Measurements from ENCODE around the gene PEAK3. TPM values are rescaled to one million over a fixed set of nuclear protein-coding genes. Genes with fewer than 3 reads are reported as not detected.

PEAK3 gene
- total and polyA plus RNA-seq, 5 donors, result 0.84 to 3.1 (median 1.5) TPM

- Histone ChIP-seq H3K27ac (ENCODE audit: low read length) (no peak overlapping the region), H3K27me3 (ENCODE audit: control insufficient read depth, insufficient read depth) (no peaks in the 10 kb centered on the region), H3K4me3 (ENCODE audit: low read length) (no peak overlapping the region), H3K9me3 (ENCODE audit: control insufficient read depth, low read length) (no peaks in the 10 kb centered on the region), H3K4me1 (ENCODE audit: control insufficient read depth, insufficient read depth, low read length) (peaks cover 5% of the 10 kb centered on the region)
- intact Hi-C loops (cut with DNase I), result loop anchor here in 1 of 4 donors (5.0 kb wide), 1 partner anchor 88 kb away; the partner anchor contains the start of genes PLEKHJ1 and SF3A2
- DNase-seq, result peak in 1 of 3 donors; percentile 54
- WGBS, result 74% methylated on average over 29 of the region's 29 CpGs
- ATAC-seq, result no peak
Observed at GRCh38 chr19:2325281-2326046, 43.5 kb upstream of the PEAK3 start.

DNA sequence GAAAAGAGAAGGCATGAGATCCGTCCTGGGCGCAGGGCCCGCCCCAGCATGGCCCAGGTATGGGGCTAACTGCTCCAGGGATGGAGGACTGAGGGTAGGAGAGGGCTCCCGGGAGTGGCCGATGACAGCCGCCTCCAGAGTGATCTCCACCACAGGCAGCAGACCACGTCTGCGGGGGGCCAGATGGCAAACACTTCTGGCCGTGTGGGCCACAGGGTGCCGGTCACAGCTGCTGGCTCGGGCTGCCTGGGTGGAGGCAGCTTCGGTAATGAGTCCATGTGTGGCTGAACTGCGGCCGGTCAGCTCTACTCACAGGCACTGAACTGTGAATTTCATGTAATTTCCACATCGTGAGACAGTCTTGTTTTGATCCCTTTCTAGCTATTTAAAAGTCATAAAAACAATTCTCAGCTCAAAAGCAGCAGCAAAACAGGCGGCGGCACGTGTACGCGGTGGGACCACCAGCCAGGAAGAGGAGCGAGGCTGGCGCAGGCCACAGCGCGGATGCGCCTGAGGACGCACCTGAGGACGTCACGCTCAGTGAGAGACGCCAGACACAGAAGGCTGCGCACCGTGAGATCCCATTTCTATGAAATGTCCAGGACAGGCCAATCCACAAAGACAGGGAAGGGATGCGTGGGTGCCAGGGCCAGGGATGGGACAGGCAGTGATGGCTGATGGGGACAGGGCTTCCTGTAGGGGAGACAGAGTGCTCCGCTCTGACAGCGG, 42.4 kb upstream of the PEAK3 start:
- DNase-seq (peak in 1 of 3 donors; percentile 46), ATAC-seq (no peak)
- intact Hi-C loops (cut with DNase I), result no loop called here
- H3K27me3 ChIP-seq (ENCODE audit: control insufficient read depth, insufficient read depth), result no peaks in the 10 kb centered on the region
- no peak overlapping the region for H3K27ac ChIP-seq (ENCODE audit: low read length)
- 86% methylated on average over 34 of the region's 34 CpGs for WGBS
- no peaks in the 10 kb centered on the region for H3K9me3 ChIP-seq (ENCODE audit: control insufficient read depth, low read length)
- no peak overlapping the region for H3K4me3 ChIP-seq (ENCODE audit: low read length)
- peaks cover 3% of the 10 kb centered on the region for H3K4me1 ChIP-seq (ENCODE audit: control insufficient read depth, insufficient read depth, low read length)

DNA sequence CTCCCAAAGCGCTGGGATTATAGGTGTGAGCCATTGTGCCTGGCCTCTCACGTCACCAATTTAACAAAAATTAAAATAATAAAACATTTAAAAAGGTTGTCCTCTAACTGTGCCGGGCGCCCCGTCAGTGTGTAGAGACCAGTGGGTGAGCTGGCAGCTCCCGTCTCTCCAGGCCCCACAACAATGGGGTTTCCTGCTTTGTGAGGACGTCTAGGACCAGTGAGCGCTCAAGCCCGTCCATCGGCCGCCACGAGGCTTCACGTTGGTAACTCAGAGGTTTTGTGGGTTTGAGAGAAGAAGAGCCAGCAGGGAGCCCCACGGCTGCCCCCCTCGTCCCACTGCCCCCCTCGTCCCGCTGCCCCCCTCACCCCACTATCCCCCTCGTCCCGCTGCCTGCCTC, 41.7 kb upstream of the PEAK3 start:
- peak in 1 of 3 donors; percentile 48 for DNase-seq

GRCh38 chr19:2321565-2322283, 39.7 kb upstream of the PEAK3 start:
- no peak overlapping the region for H3K27ac ChIP-seq (ENCODE audit: low read length)
- ATAC-seq (no peak), DNase-seq (no peak)
- 88% methylated on average over 39 of the region's 39 CpGs for WGBS
- H3K9me3 ChIP-seq (ENCODE audit: control insufficient read depth, low read length), result no peaks in the 10 kb centered on the region
- H3K27me3 ChIP-seq (ENCODE audit: control insufficient read depth, insufficient read depth), result no peaks in the 10 kb centered on the region
- no peaks in the 10 kb centered on the region for H3K4me1 ChIP-seq (ENCODE audit: control insufficient read depth, insufficient read depth, low read length)
- no peak overlapping the region for H3K4me3 ChIP-seq (ENCODE audit: low read length)
- intact Hi-C loops (cut with DNase I), result no loop called here

More for the DNA sequence above, 41.7 kb upstream of the PEAK3 start:
- H3K27ac ChIP-seq (ENCODE audit: low read length), result no peak overlapping the region
- intact Hi-C loops (cut with DNase I), result no loop called here
- no peaks in the 10 kb centered on the region for H3K9me3 ChIP-seq (ENCODE audit: control insufficient read depth, low read length)
- no peak overlapping the region for H3K4me3 ChIP-seq (ENCODE audit: low read length)
- peaks cover 3% of the 10 kb centered on the region for H3K4me1 ChIP-seq (ENCODE audit: control insufficient read depth, insufficient read depth, low read length)
- WGBS, result 92% methylated on average over 19 of the region's 19 CpGs
- ATAC-seq, result no peak
- no peaks in the 10 kb centered on the region for H3K27me3 ChIP-seq (ENCODE audit: control insufficient read depth, insufficient read depth)

DNA sequence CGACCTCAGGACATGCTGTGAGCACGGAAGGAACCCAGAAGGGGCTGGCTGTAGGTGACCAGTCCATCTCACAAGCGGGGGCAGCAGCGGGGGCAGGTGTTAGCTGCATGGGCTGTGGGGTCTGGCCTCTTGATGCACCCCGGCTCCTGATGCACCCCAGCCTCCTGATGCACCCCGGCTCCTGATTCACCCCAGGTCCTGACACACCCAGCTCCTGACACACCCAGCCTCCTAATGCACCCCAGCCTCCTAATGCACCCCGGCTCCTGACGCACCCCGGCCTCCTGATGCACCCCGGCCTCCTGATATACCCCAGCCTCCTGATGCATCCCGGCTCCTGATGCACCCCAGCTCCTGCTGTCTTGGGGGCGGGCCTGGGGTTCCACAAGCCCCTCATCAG, 39.0 kb upstream of the PEAK3 start:
- Histone ChIP-seq H3K9me3 (ENCODE audit: control insufficient read depth, low read length) (no peaks in the 10 kb centered on the region), H3K4me1 (ENCODE audit: control insufficient read depth, insufficient read depth, low read length) (no peaks in the 10 kb centered on the region), H3K27me3 (ENCODE audit: control insufficient read depth, insufficient read depth) (no peaks in the 10 kb centered on the region), H3K4me3 (ENCODE audit: low read length) (no peak overlapping the region), H3K27ac (ENCODE audit: low read length) (no peak overlapping the region)
- ATAC-seq, result no peak
- intact Hi-C loops (cut with DNase I), result no loop called here
- WGBS, result 94% methylated on average over 12 of the region's 12 CpGs
- no peak for DNase-seq

GRCh38 chr19:2320049-2320448, 38.1 kb upstream of the PEAK3 start:
- H3K9me3 ChIP-seq (ENCODE audit: control insufficient read depth, low read length), result no peaks in the 10 kb centered on the region
- DNase-seq (no peak), ATAC-seq (no peak)
- H3K27ac ChIP-seq (ENCODE audit: low read length), result no peak overlapping the region
- no peak overlapping the region for H3K4me3 ChIP-seq (ENCODE audit: low read length)
- H3K4me1 ChIP-seq (ENCODE audit: control insufficient read depth, insufficient read depth, low read length), result no peaks in the 10 kb centered on the region
- intact Hi-C loops (cut with DNase I), result no loop called here
- WGBS, result 73% methylated on average over 12 of the region's 12 CpGs
- H3K27me3 ChIP-seq (ENCODE audit: control insufficient read depth, insufficient read depth), result no peaks in the 10 kb centered on the region

DNA sequence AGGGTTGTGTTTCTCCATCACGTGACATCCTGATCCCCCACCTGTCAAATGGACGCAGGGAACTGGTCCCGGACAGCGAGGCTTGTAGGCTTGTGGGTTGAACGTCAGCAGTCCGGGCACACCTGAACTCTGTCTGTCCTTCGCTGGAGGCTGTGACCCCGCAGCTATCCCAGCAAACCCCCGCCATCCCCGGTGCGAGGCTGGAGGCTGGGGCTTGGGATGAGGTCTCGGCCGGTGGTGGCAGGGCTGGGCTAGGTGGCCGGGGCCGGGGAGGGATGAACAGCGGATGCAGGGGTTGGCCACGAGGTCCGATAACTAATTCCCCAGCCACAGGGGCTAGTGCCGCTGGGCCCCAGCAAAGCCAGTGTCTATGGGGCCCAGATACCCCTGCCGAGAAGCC, 37.6 kb upstream of the PEAK3 start:
- 89% methylated on average over 20 of the region's 20 CpGs for WGBS

DNA sequence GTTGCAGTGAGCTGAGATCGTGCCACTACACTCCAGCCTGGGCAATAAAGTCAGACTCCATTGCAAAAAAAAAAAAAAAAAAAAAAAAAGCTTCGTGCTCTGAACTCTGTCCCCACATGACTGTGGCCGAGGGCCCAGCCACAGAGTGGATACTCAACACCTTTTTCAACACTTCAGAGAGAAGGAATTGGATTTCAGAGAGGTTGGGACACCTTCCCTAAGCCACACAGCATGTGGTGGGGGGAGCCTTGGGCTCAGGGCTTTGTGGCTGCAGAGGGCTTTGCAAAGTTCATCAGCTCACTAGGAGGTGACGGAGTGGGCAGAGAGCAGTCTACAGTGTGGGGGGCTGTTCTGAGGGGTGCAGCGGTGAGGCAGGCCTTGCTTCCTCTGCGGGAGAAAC, 36.9 kb upstream of the PEAK3 start:
- 71% methylated on average over 6 of the region's 6 CpGs for WGBS
- no peak overlapping the region for H3K4me3 ChIP-seq (ENCODE audit: low read length)
- DNase-seq, result no peak
- H3K27me3 ChIP-seq (ENCODE audit: control insufficient read depth, insufficient read depth), result no peaks in the 10 kb centered on the region
- intact Hi-C loops (cut with DNase I), result loop anchor here in 2 of 4 donors (5.0 to 10.0 kb wide), 3 partner anchors 47 to 162 kb away; partner anchors contain the start of genes PLEKHJ1 (in 2 of the 2) and SF3A2 (in 2 of the 2)
- ATAC-seq, result no peak
- no peaks in the 10 kb centered on the region for H3K4me1 ChIP-seq (ENCODE audit: control insufficient read depth, insufficient read depth, low read length)
- H3K27ac ChIP-seq (ENCODE audit: low read length), result no peak overlapping the region
- no peaks in the 10 kb centered on the region for H3K9me3 ChIP-seq (ENCODE audit: control insufficient read depth, low read length)

More for the DNA sequence above, 37.6 kb upstream of the PEAK3 start:
- ATAC-seq (no peak), DNase-seq (no peak)
- H3K27ac ChIP-seq (ENCODE audit: low read length), result no peak overlapping the region
- H3K27me3 ChIP-seq (ENCODE audit: control insufficient read depth, insufficient read depth), result no peaks in the 10 kb centered on the region
- H3K9me3 ChIP-seq (ENCODE audit: control insufficient read depth, low read length), result no peaks in the 10 kb centered on the region
- H3K4me3 ChIP-seq (ENCODE audit: low read length), result no peak overlapping the region
- intact Hi-C loops (cut with DNase I), result loop anchor here in 2 of 4 donors (5.0 to 10.0 kb wide), 3 partner anchors 47 to 162 kb away; partner anchors contain the start of genes PLEKHJ1 (in 2 of the 2) and SF3A2 (in 2 of the 2)
- H3K4me1 ChIP-seq (ENCODE audit: control insufficient read depth, insufficient read depth, low read length), result no peaks in the 10 kb centered on the region

DNA sequence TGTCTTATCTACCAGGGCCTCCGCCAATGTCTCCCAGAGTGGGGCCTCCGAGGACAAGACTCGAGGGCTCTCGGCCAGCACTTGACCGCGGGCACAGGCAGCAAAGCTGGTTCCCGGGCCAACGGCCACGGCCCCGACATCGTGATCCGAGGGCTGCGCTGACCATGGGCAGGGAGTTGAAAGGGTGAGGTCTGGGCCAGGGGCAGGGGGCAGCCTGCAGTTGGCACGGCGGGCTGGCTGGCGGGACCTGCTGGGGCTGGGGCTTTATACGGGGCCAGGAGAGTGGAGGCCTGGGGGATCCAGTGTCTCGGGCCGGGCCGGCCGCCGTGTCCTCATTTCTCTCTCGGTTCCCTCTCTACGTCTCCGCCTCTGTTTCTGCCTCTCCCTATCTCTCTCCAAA, 35.8 kb upstream of the PEAK3 start:
- H3K27me3 ChIP-seq (ENCODE audit: control insufficient read depth, insufficient read depth), result no peaks in the 10 kb centered on the region
- ATAC-seq (no peak), DNase-seq (peak in 1 of 3 donors; percentile 46)
- H3K4me1 ChIP-seq (ENCODE audit: control insufficient read depth, insufficient read depth, low read length), result no peaks in the 10 kb centered on the region
- WGBS, result 83% methylated on average over 25 of the region's 25 CpGs
- intact Hi-C loops (cut with DNase I), result loop anchor here in 2 of 4 donors (5.0 to 10.0 kb wide), 3 partner anchors 45 to 160 kb away; partner anchors contain the start of genes PLEKHJ1 (in 2 of the 2) and SF3A2 (in 2 of the 2)
- H3K4me3 ChIP-seq (ENCODE audit: low read length), result no peak overlapping the region
- H3K9me3 ChIP-seq (ENCODE audit: control insufficient read depth, low read length), result no peaks in the 10 kb centered on the region
- no peak overlapping the region for H3K27ac ChIP-seq (ENCODE audit: low read length)

DNA sequence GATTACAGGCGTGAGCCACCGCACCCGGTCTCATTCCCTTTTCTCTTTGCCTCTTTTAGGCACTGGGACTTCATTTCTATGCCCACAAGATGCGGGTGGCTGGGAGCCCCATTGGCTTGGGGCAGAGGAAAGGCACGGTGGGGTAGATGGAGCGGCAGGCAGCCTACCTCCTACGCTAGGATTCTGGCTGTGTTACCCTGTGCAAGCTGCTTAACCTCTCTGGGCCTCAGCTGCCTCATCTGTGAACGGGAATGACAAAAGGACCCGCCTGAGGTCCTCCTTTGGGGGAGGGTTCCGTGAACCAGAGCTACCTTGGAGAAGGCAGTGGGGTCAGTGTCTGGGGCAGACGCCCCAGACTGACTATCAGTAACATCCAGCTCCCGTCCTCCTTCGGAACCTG, 35.3 kb upstream of the PEAK3 start:
- H3K9me3 ChIP-seq (ENCODE audit: control insufficient read depth, low read length), result no peaks in the 10 kb centered on the region
- intact Hi-C loops (cut with DNase I), result loop anchor here in 2 of 4 donors (5.0 to 10.0 kb wide), 3 partner anchors 45 to 160 kb away; partner anchors contain the start of genes PLEKHJ1 (in 2 of the 2) and SF3A2 (in 2 of the 2)
- DNase-seq (no peak), ATAC-seq (no peak)
- H3K4me3 ChIP-seq (ENCODE audit: low read length), result no peak overlapping the region
- no peak overlapping the region for H3K27ac ChIP-seq (ENCODE audit: low read length)
- H3K27me3 ChIP-seq (ENCODE audit: control insufficient read depth, insufficient read depth), result no peaks in the 10 kb centered on the region
- H3K4me1 ChIP-seq (ENCODE audit: control insufficient read depth, insufficient read depth, low read length), result no peaks in the 10 kb centered on the region
- 93% methylated on average over 13 of the region's 13 CpGs for WGBS

Measured in right cardiac atrium (tissue), 5 donors.